Kidney capillary endothelial cell (primary cell): Measurements from ENCODE around the gene RINT1.
"Not testable (repeated sequence)": the region's sequence is repeated elsewhere in the genome, so short reads cannot be mapped to it uniquely, and the experiment has no call there.

Experiments
- DNase-seq: peaks from one replicate; pipeline ENCODE4 v3.0.0-alpha.2; 2018; ENCODE audit warnings: low spot score

The RINT1 gene

DNA sequence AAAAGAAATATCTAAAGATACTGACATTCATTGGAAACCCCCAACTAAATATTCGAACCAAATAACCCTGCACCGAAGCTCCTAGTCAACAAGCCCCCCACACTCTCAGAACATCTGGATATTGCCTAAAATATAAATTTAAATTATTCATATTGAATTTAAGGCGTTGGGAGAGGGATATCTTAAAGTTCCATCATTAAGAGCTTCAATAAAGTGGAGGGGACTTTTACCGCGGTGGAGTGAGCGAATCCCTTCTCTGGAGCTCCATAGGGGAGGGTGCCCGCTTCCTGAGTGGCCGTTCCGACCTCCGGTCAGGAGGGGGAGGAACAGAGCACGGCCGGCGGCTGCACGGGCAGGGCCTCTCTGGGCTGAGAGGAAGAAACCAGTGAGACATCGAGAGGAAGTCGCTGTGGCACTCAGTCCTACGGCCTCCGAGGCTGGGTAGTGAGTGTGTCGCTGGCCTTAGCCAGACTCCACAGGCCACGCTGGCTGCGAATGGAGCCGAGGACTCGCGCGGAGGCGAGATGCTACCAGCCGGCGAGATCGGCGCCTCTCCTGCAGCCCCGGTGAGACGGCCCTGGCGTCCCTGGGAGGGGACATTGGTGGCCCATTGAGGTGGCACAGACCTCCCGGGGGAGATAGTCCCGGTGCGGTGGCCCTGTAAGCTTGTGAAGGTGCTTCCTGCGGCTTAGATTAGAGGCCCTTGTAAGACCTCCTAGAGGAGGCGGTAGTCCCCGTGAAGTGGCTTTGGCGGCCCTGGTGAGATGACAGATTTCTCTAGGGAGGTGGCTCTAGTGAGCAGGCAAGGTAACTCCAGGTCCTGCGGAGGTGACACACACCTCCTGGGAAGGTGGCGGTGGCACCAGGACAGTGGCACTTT is at the start of gene RINT1:
Gene RINT1, plus strand, starts transcription at position 410 of the 880 bp plus-strand sequence. Its CDS starts 115 bp downstream, at position 525.
- DNase-seq, result peak; percentile 88

DNA sequence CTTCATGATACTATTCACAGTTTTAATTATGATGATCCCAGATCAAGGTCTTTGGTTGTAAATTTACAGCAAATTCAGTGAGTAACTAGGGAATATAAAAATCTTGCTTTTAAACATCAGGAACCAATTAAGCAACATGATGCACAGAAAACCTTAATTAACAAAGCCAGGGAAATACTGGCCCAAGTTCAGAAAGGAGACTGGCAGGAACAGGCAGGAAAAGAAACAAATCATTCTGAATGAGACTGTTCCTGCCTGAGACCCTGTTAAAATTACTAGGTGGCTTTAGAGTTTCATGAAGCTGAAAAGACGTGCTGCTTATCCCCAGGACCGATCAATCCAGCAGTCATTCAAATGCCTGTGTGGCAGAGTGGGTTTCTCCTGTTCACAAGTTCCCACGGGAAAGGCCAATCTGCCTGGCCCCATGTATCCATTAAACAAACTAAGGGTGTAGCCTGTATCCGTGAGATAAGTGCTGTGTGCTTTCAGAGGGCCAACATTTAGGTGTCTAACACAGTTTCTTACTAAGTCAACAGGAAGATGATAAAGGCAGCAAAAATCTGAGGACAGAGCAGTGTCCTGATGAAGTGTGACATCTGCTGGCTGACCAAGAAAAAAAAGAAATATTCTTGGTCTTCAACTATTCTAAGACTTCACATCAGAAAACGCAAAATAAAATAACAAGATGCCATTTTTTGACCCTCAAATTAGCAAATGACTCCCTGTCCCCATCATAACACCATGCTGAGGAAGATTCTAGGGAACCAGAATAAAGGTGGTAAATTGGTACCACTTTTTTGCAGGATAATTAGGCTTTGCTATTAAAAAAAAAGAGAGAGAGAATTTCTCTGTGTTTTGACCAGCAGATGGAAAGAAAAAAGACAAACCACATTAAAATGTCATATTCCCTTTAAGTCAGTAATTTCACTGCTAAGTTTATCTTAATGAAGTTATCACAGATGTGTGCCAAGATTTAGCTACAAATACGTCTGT is 44.1 kb upstream of the RINT1 start:
- peak; percentile 90 for DNase-seq

DNA sequence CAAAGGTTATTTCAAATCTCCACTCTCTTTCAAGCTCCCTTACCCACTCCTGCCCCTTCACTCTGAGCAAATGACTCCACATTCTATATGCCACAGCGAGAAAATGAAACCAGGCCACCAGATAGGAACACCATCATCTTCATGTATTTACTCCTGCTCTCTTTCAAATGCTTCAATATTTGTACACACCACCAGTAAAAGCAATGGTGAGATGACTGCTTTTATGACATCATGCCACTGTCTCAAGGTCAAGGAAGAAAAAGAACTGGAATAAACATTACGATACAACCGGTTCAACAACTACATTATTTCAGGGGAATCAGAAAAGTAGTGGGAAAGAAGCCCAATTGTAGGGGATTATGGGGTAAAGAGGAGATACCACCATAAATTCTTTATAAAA is 42.6 kb upstream of the RINT1 start:
- DNase-seq, result no peak

DNA sequence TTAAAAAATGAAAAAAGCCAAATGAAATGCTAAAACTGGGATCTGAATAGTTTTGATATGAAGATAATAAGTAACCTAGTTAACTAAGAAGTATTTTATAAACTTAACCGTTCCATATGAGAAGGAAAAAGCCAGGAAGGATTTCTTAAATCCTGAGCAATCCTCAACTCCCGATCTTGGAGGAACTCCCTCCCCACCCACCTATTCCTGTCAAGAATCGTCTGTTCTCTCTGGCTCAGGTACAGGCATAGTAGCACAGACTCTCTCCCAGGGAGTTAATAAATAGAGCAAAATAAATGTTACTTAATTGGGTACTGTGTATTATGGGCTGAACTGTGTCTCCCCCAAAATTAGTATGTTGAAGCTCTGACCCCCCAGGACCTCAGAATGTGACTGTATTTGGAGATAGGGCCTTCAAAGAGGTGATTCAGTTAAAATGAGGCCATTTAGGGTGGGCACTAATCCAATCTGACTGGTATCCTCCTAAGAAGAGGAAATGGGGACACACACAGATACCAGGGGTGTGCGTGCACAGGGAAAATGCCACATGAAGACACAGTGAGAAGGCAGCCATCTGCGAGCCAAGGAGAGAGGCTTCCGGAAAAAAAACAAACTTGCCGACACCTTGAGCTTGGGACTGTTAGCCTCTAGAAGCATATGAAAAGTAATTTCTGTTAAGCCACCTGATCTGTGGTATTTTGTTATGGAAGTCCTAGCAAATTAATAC is 38.6 kb upstream of the RINT1 start:
- DNase-seq, result no peak

DNA sequence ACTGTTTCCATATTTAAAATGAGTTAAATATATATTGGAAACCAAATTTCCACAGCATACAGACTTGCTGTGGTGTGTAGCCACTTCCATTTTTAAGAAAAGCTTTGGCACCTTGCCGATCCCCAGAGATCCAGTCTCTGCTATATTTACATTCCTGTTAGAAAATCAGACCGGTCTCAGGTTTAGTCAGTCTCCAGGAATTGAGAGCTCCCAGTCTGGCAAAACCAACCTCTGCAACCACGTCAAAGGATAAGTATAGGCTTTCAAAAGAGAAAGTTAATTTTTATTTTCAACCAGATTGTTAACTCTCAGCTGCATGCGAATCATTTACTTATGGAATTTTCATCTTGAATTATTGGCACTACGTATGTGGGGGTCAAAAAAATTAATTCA is 38.1 kb upstream of the RINT1 start:
- DNase-seq, result no peak

DNA sequence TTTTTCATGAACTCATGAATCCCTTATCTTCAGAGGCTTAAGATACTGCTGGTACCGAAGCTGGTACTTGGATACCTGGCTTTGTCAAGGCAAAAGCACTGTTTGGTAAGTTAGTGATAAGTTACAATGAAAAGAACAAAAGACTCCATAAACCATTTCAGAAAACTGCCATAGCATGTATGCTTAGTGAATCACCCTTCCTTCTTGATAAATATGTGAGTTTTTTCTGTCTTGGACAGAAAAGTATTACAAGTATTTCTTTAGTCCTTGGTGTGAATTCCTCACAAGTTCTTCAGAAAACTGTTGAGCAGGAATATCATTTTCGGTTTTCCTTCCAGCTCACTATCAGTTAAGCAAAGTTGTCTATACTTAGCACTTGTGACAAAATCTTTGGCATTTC is 35.5 kb upstream of the RINT1 start:
- peak; percentile 37 for DNase-seq

DNA sequence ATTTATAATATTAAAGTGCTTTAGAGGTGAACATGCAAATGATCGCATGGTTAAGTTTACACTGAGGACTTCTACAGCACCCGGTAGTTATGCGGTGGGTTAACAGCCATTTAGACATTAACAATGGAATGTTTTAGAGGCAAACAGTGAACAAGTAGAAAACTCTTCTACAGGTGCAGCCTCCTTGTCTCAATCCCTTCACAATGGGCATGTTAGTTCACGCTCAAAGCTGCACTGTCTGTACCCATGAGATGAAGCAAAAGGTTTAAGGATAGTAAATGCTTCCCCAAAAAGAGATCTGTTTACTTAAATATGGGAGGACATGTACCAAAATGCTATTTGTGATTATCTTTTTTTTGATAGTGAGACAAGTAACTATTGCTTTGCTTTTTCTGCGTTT is 35.0 kb upstream of the RINT1 start:
- DNase-seq, result no peak

DNA sequence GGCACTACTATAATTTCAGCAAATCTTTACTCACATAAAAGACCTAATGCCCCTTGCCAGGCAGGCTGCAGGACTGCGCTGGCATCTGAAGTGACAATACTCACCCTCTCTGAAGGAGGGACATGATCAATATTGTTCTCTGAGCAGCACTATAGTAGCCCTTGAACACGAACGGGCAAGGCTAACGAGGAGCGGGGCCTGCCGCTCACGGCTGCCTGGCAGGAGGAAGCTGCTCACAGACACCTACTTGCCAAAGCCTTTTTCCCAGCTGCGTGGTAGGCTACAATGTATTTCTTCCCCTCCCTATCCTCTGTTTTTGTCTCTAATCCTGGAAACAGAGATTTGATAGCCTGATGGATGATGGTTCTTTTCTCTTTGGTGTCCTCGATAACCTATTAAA is 29.8 kb upstream of the RINT1 start:
- no peak for DNase-seq

DNA sequence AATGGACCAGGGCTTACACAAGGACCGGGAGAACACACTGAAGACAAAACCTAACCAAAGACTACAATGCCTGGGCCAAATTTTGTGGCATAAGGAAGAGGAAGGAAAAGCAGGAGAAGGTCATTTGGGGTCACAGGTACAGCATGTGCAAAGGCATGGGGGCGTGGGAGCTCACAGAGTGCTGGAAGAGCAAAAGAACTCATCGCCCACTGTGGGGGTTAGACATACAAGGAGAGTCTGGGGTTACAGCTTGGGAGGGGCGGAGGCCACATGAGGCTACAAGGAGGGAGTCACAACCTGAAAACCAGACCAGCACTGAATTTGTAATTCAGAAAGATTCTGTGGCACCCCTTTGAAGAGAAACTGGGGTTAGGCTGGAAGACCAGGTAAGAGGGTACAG is 19.6 kb upstream of the RINT1 start:
- no peak for DNase-seq

DNA sequence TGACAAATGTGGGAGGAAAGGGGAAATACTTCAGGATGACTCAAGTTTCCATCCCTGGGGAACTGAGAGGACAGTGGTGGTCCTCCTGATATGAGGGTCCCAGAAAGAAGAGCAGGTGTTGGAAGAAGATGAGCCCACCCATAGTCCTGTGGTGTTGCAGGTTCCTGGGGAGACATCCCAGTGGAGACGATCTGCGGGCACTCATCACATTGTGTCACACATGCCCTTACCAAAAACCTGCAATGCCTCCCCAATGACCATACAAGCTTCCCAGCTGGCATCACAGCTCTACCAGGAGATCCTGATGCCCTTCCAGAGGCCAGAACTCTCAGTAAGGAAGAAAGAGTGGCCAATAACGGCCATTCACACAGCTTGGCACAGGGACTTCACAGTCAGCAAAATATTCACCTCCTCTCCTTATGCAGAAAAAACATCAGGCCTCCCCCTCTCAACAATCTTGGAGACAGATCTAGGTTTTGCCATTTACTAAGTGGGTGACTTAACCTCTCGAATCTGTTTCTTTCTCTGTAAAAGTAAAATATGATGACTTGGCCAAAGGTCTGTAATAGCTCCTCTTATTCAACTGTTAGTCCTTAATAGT is 19.0 kb upstream of the RINT1 start:
- no peak for DNase-seq

DNA sequence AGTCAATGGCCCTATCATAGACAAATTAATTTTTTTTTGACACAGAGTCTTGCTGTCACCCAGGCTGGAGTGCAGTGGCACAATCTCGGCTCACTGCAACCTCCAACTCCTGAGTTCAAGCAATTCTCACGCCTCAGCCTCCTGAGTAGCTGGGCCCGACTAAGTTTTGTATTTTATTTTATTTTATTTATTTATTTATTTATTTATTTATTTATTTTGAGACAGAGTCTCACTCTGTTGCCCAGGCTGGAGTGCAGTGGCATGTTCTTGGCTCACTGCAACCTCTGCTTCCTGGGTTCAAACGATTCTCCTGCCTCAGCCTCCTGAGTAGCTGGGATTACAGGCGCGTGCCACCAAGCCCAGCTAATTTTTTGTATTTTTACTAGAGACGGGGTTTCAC is 16.4 kb upstream of the RINT1 start:
- not testable (repeated sequence) for DNase-seq

DNA sequence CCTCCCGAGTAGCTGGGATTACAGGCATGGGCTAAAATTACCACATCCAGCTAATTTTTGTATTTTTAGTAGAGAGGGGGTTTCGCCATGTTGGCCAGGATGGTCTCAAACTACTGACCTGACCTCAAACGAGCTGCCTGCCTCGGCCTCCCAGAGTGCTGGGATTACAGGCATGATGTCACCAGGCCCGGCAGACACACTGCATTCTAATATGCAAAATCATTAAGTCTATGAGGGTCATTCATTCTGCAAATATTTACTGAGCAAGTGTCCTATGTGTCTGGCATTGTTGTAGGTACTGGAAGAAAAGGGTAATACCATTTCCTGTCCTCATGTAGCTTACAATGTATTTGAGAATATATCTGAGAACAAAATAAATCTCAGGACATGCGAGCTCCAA is 12.6 kb upstream of the RINT1 start:
- DNase-seq, result no peak

DNA sequence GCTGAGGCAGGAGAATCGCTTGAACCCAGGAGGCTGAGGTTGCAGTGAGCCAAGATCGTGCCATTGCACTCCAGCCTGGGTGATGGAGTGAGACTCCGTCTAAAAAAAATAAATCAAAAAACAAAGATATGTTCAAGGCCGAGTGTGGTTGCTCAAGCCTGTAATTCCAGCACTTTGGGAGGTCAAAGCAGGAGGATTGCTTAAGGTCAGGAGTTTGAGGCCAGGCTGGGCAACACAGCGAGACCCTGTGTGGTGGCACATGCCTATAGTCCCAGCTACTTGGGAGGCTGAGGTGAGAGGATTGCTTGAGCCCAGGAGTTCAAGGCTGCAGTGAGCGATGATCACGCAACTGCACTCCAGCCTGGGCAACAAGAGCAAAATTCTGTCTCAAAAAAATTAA is 11.4 kb upstream of the RINT1 start:
- not testable (repeated sequence) for DNase-seq

DNA sequence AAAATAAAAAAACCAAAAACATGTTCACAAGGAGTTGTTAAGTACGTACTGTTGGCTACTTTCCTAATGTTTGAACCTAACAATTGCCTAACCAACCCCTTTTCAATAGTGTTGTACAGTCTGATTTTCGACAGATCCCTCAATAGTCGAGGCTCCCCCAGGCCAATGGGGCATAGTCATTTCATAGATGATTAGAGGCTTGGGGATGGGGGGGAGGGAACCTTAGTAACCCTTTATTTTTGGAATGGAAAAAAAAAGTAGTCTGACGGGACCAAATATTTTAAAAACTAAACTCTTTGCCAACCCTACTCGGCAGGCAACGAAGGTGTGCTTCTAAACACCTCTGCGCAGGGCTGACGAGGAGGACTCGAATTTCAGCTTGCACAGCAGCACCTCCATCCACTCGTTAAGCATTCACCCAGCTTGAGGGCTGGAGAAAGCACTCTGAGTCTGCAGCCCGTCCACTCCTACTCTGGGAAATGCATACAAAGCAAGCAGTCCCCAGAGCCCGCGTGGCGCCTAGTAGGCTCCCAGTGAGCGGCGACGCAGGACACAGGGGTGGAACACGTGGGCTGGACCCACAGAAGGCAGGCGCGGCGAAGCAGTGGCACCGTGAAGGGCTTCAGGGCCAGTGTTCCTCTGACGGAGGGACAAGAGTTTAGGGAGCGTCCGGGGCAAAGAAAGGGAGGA is 10.8 kb upstream of the RINT1 start:
- DNase-seq, result peak; percentile 61

DNA sequence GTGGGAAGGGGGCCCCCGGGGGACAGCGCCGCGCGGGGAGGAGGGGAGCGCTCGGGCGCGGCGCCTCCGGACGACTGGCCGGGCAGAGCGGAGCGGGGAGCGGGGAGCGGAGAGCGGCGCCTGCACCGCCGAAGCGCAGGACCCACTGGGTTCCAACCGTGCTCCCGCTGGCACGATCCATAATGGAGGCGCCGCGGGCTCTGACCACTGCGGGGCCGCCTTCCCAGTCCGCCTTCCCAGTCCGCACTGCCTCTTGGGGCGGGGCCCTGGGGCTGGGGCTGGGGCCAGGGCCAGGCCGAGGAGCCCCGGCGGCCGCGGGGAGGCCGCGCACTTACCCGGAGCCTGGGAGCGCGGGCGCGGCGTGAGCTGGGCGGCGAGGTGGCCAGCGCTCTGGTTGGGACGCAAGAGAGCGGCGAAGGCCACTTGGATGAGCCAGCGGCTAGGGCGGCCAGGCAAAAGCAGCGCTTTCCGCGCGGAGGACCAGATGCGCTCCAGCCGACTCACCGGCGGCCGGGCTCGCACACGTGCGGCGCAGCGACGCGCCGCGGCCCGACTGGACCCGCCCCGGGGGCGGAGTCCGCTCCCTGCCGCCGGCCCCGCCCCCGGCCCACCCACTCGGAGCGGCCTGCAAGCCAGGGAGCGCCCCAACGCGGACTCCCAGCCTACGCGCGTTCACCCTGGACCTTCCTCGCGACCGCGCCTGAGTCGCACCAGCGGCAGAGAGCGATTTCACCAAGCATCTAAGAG is 10.1 kb upstream of the RINT1 start, which contains the start of gene PUS7:
Gene PUS7, minus strand, starts transcription at position 555 of the 747 bp plus-strand sequence. CDS start 13,759 bp downstream, outside the sequence.
- DNase-seq, result peak; percentile 87

DNA sequence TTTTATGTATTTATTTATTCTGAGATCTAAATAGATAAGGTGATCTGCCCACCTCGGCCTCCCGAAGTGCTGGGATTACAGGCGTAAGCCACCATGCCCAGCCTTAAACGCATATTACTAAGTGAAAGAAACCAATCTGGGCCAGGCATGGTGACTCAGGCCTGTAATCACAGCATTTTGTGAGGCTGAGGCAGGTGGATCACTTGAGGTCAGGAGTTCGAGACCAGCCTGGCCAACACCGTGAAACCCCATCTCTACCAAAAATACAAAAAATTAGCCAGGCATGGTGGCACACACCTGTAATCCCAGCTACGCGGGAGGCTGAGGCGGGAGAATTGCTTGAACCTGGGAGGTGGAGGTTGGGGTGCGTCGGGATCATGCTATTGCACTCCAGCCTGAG is 7.6 kb upstream of the RINT1 start:
- DNase-seq, result not testable (repeated sequence)

DNA sequence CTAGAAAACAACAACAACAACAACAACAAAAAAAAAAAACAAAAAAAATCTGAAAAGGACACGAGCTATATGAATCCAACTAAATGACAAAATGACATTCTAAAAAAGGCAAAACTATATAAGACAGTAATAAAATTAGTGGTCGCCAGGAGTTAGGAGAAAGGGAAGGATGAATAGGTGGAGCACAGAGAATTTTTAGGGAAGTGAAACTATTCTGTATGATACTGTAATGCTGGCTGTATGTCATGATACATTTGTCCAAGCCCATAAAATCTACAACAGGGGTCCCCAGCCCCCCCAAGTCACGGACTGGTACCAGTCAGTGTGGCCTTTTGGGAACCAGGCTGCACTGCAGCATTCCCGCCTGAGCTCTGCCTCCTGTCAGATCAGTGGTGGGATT is 7.2 kb upstream of the RINT1 start:
- DNase-seq, result no peak

DNA sequence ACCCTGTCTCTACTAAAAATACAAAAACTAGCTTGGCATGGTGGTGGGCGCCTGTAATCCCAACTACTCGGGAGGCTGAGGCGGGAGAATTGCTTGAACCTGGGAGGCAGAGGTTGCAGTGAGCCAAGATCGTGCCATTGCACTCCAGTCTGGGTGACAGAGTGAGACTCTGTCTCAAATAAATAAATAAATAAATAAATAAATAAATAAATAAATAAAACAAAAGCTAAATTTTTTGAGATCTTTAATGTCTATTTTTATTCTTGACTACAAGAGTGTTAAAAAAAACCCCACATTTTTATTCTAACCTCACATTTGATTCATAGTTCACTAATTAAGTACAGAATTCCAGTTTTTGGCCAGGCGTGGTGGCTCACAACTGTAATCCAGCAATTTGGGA is 4.3 kb upstream of the RINT1 start:
- DNase-seq, result not testable (repeated sequence)

DNA sequence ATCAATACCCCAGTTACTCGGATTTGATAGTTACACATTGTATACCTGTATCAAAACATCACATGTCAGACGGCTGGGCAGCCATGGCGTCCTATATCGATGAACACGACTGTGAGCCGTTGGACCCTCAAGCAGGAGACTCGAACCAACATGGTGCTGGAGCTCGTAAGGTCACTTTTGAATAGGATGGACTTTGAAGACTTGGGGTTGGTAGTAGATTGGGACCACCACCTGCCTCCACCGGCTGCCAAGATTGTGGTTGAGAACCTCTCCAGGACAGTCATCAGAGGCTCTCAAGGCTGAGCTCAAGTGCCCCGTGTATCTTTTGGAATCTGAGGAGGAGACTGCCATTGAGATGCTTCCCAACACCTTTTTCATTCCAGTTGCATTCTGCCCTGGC is 1.9 kb upstream of the RINT1 start:
- no peak for DNase-seq

DNA sequence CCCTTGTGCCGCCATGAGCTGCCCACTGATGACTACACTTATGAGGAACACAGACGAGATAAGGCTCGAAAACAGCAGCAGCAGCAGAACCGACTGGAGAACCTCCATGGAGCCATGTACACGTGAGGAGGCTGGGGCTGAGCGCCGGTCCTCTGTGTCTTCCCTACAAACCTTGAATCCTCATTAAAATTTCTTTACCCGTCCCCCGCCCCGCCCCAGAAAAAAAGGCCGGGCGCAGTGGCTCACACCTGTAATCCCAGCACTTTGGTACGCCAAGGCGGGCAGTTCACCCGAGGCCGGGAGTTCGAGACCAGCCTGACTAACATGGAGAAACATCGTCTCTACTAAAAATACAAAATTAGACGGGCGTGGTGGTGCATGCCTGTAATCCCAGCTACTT is 1.5 kb upstream of the RINT1 start:
- DNase-seq, result no peak
